ENCODE results near the gene FER.
"Not testable (repeated sequence)": the region's sequence is repeated elsewhere in the genome, so short reads cannot be mapped to it uniquely, and the experiment has no call there.

The FER gene

DNA sequence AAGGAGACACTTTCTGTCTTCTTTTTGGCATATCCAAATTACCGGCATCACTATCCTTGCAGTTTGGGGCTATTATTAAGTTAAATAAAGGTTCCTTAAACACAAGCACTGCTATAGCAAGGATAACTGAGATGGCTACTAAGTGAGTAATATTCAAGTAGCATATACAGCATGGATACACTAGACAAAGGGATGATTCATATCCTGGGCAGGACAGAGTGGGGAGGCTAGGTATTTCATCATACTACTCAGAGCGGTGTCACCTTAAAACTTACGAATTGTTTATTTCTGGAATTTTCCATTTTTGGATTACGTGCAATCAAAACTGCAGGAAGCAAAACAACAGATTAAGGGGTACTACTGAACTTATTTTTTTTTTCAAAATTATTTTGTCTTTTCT lies 54.1 kb downstream of the FER start:
- DNase-seq: no peak

DNA sequence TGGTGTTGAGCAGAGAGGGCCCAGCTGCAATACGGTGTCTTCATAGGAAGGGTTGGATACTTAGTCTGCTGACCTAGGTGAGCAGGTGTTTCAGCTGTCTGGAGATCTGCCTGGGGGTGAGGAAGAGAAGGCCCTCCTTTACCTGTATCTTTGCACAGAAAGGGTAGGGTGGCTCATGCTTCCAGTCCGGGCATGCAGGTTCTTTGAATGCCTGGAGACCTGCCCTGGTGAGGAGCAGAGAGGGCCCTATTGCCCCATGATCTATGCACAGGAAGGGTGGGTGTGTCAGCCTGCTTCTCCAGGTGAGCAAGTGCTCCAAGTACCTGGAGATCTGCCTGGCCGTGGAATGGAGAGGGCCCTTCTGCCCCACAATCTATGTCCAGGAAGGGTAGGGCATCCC lies 63.0 kb downstream of the FER start:
- DNase-seq: no peak

- DNase-seq: no peak
Measured at GRCh38 chr5:108813673-108814072, 66.0 kb downstream of the FER start.

- DNase-seq: no peak
Measured at GRCh38 chr5:108814551-108814950, 66.9 kb downstream of the FER start.

DNA sequence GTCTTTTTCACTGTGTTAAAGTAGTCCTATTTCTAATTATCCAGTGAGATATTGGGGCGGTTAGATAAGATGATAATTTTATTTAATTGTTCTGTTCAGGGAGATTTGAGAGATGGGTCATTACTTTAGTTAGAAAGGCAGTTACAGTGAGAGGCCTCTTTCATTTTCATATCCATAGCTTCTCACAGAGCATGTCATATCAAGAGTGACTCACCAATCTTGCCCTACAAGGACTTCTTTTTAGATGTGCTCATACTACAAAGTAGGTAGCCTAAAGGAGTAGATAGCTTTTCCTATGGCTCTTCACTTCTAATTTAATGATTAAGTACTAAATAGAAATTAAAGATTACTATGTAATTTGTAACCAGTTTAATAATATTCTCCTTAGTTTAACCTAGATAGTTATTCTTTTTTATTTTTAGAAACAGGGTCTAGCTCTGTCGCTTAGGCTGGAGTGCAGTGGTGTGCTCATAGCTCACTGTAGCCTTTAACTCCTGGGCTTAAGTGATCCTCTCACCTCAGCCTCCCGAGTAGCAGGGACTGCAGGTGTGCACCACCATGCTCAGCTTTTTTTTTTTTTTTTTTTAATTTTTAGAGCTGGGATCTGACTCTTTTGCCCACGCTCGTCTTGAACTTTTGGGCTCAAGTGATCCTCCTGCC lies 71.0 kb downstream of the FER start:
- DNase-seq: no peak

DNA sequence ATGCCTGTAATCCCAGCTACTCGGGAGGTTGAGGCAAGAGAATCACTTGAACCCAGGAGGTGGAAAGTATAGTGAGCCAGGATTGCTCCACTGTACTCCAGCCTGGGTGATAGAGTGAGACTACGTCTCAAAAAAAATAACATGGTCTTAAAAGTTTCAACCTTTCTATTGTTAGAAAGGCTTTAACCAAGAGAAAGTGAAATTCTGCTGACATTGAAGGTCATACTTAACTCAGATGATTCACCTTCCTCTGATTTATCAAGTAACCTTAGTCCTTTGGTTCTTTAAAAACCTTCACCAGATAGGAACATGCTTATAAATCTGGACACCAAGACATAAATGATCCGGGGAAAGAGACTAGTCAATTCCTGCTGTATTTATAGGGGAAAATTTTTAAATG lies 73.3 kb downstream of the FER start:
- no peak for DNase-seq

GRCh38 chr5:108822211-108822947 lies 74.7 kb downstream of the FER start:
- no peak for DNase-seq

DNA sequence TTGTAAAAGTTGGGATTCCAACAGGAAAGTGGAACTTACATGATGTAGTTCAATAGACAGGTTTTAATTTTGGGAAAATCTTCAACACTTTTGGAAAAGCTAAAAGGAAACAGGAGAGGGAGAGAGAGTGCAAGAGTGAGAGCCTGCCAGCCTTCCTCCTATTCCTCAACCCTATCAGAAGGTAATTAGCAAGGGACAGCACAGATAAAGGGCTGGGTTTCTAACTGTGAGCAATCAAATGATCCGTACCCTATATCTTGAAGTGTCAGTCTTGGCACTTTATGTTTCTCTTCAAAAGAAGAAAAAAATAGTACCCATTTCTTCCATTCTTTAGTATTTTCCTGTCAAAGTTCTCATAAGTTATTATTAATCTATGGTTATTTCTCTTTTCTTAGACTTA lies 79.4 kb downstream of the FER start:
- no peak for DNase-seq

DNA sequence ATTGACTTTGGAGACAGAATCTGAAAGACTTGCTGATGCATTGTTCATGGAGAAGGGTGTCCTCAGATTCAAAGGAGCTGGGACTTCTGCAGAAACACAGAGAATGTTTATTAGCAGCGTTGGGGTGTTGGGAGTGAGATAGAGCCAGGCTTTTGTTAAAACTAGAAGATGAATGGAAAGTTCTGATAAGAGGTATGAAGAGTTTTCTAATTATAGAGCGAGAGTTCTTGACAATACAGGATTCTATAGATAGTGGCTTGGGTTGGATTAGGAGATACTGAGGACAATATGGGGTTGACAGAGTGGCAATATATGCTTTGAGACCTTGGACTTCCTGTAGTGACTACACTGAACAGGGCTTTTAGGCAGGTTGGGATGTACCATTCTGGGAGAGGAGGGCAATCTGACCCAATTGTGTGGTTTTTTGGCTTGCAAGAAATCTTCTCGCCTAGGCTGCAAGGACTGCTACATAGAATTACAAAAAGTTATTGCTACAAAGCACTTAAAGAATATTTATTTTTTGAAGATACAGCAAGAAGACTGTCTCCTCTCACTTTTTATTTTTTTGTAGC lies 83.1 kb downstream of the FER start:
- no peak for DNase-seq

DNA sequence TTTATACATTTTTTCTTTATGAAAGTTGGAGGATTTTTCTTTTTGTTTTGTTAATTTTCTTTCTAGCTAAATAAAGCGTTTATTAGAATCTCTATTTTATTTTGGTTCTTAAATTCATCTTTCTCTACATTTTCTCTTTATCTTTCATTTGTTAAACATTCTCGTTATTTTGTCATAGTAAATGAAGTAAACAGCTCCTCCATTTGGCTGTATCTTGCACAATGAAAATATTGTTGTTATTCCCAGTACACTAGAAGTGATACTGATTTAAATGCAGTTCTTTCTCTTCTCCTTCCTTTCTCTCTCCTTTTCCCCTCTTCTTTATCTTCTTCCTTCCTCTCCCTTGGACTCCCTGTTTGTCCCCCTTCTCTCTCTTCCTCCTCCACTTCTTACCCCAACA lies 88.8 kb downstream of the FER start:
- DNase-seq: no peak

DNA sequence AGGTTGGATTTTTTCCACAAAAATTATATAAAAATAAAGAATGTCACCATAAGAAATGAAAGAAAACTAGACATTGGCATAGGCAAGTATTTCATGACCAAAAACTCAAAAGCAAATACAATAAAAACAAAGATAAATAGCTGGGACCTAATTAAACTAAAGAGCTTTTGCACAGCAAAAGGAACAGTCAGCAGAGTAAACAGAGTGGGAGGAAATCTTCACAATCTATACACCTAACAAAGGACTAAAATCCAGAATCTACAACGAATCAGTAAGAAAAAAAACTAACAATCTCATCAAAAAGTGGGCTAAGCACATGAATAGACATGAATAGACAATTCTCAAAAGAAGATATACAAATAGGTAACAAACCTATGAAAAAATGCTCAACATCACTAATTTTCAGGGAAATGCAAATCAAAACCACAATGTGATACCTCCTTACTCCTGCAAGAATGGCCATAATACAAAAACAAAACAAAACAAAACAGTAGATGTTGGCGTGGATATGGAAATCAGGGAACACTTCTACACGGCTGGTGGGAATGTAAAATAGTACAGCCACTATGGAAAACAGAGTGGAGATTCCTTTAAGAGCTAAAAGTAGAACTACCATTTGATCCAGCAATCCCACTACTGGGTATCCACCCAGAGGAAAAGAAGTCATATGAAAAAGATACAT lies 94.7 kb downstream of the FER start:
- DNase-seq: not testable (repeated sequence)

- not testable (repeated sequence) for DNase-seq
Measured at GRCh38 chr5:108851129-108851528, 103.4 kb downstream of the FER start.

- no peak for DNase-seq
Measured at GRCh38 chr5:108857905-108858304, 110.2 kb downstream of the FER start.

- no peak for DNase-seq
Measured at GRCh38 chr5:108858959-108859358, 111.3 kb downstream of the FER start.

- no peak for DNase-seq
Measured at GRCh38 chr5:108862211-108862610, 114.5 kb downstream of the FER start.

GRCh38 chr5:108866097-108866496 lies 118.4 kb downstream of the FER start:
- not testable (repeated sequence) for DNase-seq

DNA sequence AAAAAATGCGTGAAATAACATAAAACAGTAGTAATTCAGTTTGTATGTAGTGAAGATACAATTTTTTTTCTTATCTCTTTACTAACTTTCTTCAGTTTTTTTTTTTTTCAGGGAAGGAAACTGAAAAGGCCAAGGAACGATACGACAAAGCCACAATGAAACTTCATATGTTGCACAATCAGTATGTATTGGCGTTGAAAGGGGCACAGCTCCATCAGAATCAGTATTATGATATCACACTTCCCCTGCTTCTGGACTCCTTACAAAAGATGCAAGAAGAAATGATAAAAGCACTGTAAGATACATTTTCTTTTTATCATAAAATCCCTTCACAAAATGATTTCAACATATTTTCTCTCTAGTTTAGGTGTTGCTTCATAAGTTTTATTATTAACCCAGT lies 120.0 kb downstream of the FER start:
- DNase-seq: no peak

- DNase-seq: no peak
Measured at GRCh38 chr5:108869066-108869465, 121.4 kb downstream of the FER start.

DNA sequence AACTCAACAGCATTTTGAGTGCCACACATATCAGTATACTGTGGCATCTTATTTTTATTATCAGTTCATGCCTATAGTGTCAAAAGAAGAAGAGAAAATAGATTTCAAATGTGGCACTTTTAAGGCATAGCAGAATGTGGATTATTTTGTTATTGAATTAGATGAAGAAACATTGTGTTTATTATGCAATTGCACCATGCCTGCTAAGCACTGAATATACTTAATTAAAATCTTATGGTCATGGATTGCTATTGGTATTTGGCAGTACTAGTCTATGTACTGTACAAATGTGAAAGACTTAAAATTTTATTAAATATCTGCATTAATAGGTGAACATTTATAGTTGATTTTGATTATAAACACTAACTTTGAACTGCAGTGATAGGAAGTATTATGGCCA lies 128.8 kb downstream of the FER start:
- no peak for DNase-seq

GRCh38 chr5:108878756-108879155 lies 131.1 kb downstream of the FER start:
- no peak for DNase-seq

DNA sequence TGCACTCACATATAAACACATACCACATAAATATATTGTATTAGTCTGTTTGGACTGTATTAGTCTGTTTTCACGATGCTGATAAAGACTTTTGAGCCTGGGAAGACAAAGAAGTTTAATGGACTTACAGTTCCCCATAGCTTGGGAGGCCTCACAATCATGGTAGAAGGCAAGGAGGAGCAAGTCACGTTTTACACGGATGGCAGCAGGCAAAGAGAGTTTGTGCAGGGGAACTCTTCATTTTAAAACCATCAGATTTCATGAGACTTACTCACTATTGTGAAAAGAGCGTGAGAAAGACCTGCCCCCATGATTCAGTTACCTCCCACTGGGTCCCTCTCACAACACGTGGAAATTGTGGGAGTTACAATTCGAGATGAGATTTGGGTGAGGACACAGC lies 133.4 kb downstream of the FER start:
- DNase-seq: no peak

DNA sequence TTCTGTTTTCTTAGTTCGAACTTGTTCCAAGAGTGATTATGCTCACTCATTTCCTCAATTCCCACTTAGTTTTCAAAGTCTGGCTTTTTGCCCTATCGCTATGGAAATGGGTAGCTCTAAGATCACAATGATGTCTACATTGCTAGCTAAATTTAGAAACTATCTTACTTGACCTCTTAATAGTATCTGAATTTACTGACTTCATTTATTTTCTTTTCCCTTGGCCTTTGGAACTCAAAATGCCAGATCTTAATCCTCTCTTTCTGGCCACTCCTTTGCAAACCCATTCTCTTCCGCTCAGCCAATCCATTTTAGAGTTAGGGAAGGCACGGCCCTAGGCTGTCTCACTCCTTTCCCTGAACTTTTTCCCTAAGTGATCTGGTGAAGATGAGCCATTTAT lies 137.0 kb downstream of the FER start:
- no peak for DNase-seq

DNA sequence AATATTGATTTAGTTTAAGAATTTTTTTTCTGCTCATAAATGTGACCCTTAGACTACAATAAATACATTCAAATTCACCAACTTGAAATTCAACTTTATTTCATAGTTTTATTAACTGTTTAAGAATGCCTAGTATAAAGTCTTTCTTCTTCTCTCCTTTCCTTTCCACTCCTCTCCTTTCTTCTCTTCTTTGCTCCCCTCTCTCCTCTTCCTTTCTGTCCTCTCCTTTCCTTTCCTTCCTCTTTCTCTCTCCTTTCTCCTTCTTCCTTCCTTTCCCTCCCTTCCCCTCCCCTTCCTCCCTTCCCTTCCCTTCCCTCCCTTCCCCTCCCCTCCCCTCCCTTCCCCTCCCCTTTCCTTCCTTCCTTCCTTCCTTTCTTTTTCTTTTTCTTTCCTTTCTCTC lies 150.6 kb downstream of the FER start:
- no peak for DNase-seq

- DNase-seq: no peak
Measured at GRCh38 chr5:108898707-108899106, 151.0 kb downstream of the FER start.

All from CD4-positive, alpha-beta T cell treated with Interleukin-17A for 4 hours (primary cell).